ENCODE results near the gene TAF12. TPM values are rescaled to one million over a fixed set of nuclear protein-coding genes. Genes with fewer than 3 reads are reported as not detected.
"Not testable (repeated sequence)": the region's sequence is repeated elsewhere in the genome, so short reads cannot be mapped to it uniquely, and the experiment has no call there.

TAF12 gene
- total RNA-seq, 1 experiment from 2014 or later, result 28.4 TPM

DNA sequence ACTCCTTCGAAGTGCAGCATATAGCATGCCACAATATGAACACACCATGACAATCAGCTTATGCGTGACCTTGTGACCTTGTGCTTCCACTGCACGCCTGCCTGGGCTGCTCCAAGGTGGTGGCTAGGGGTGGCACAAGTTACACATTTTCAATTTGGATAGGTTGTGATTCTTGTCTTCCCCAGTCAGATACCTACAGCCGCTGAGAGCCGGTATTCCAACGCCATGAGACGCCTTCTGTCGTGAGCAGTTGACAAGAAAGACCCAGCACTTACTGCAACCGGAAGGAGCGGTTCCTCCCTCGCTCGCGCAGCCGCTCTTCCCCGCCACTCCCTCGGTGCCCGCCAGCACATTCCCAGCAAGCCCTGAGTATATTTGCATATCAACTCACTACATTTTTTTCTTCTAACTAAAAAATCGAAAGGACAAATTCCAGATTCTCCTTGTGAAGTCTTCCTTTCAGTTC, 5.2 kb upstream of the TAF12 start:
- Histone ChIP-seq H3K9me2 (ENCODE audit: insufficient read depth) (no peaks in the 10 kb centered on the region), H3K36me3 (ENCODE audit: low read depth) (no peaks in the 10 kb centered on the region), H3K27ac (peak overlapping the region; percentile 96), H3K4me2 (peak overlapping the region; percentile 81), H4K20me1 (ENCODE audit: insufficient read depth) (no peaks in the 10 kb centered on the region), H3K9me3 (ENCODE audit: insufficient read depth, low read depth) (no peaks in the 10 kb centered on the region), H3K4me1 (replicated peaks; ENCODE audit: insufficient read depth) (peaks cover 24% of the 10 kb centered on the region), H3K27me3 (ENCODE audit: insufficient read depth, low read depth) (no peaks in the 10 kb centered on the region), H3K4me3 (peak overlapping the region; percentile 52; the same call in 1 of the 2 replicates), H3K79me2 (ENCODE audit: low read depth) (peaks cover 7% of the 10 kb centered on the region; the same call in 1 of the 2 replicates), H2AFZ (peak overlapping the region; percentile 68), H3F3A (ENCODE audit: insufficient read depth, low read depth) (peaks cover 32% of the 10 kb centered on the region)
- intact Hi-C loops (cut with micrococcal nuclease; ENCODE audit: unreplicated experiment), result loop anchor here (5.0 to 10.0 kb wide), 2 partner anchors 141 to 557 kb away; partner anchors contain the start of gene RCC1
- CTCF ChIA-PET, result interaction anchor here (0.7 to 1.0 kb wide), 3 partner anchors 30 to 960 kb away, joined by 4 to 14 read pairs (median 6); partner anchors contain the start of gene YTHDF2
- POLR2A ChIA-PET (ENCODE audit: unreplicated experiment), result interaction anchor here (0.6 to 1.4 kb wide), 7 partner anchors 20 to 413 kb away, joined by 5 to 19 read pairs (median 11); partner anchors contain the start of genes GMEB1 and YTHDF2
- DNase-seq, result peak; percentile 77 to 86
- TF ChIP-seq EZH2 (IDR thresholded peaks at IDR 0.05; ENCODE audit: low read depth), result no peak
- TF ChIP-seq, protein P1, sequence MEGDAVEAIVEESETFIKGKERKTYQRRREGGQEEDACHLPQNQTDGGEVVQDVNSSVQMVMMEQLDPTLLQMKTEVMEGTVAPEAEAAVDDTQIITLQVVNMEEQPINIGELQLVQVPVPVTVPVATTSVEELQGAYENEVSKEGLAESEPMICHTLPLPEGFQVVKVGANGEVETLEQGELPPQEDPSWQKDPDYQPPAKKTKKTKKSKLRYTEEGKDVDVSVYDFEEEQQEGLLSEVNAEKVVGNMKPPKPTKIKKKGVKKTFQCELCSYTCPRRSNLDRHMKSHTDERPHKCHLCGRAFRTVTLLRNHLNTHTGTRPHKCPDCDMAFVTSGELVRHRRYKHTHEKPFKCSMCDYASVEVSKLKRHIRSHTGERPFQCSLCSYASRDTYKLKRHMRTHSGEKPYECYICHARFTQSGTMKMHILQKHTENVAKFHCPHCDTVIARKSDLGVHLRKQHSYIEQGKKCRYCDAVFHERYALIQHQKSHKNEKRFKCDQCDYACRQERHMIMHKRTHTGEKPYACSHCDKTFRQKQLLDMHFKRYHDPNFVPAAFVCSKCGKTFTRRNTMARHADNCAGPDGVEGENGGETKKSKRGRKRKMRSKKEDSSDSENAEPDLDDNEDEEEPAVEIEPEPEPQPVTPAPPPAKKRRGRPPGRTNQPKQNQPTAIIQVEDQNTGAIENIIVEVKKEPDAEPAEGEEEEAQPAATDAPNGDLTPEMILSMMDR (conservative IDR thresholded peaks at IDR 0.05), result no peak
- no TSS peak for BruUV-seq (replicated peaks)

DNA sequence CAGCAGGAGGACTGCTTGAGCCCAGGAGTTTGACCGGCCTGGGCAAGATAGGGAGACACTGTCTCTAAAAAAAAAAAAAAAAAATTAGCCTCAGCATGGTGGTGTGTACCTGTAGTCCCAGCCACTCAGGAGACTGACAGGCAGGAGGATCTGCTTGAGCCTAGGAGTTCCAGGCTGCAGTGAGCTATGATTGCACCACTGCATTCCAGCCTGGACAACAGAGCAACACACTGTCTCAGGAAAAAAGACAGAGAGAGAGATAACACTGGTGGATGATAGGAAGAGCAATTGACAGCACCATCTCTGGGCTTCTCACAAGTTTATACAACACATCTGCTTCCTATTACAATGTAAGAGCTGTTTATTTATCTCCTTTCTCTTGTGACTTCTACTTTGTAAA, 3.2 kb upstream of the TAF12 start:
- no peaks in the 10 kb centered on the region for H4K20me1 ChIP-seq (ENCODE audit: insufficient read depth)
- H3K27ac ChIP-seq, result no peak overlapping the region
- H3K79me2 ChIP-seq (ENCODE audit: low read depth), result peaks cover 21% of the 10 kb centered on the region
- H3K36me3 ChIP-seq (ENCODE audit: low read depth), result no peaks in the 10 kb centered on the region
- CTCF ChIA-PET, result interaction anchor here (0.6 kb wide), 3 partner anchors 69 to 587 kb away, joined by 4 to 9 read pairs (median 4); no protein-coding TSS in a partner anchor
- no peak overlapping the region for H2AFZ ChIP-seq
- H3K4me2 ChIP-seq, result no peak overlapping the region
- H3F3A ChIP-seq (ENCODE audit: insufficient read depth, low read depth), result peaks cover 32% of the 10 kb centered on the region
- H3K4me3 ChIP-seq, result no peak overlapping the region
- H3K9me3 ChIP-seq (ENCODE audit: insufficient read depth, low read depth), result no peaks in the 10 kb centered on the region
- no peaks in the 10 kb centered on the region for H3K9me2 ChIP-seq (ENCODE audit: insufficient read depth)
- TF ChIP-seq EZH2 (IDR thresholded peaks at IDR 0.05; ENCODE audit: low read depth), result no peak
- intact Hi-C loops (cut with micrococcal nuclease; ENCODE audit: unreplicated experiment), result loop anchor here (5.0 to 10.0 kb wide), 2 partner anchors 139 to 559 kb away; partner anchors contain the start of gene RCC1
- peaks cover 24% of the 10 kb centered on the region for H3K4me1 ChIP-seq (replicated peaks; ENCODE audit: insufficient read depth)
- H3K27me3 ChIP-seq (ENCODE audit: insufficient read depth, low read depth), result no peaks in the 10 kb centered on the region
- no TSS peak for BruUV-seq (replicated peaks)
- no peak for DNase-seq
- POLR2A ChIA-PET (ENCODE audit: unreplicated experiment), result interaction anchor here (0.6 kb wide), 2 partner anchors 81 to 91 kb away, joined by 4 to 33 read pairs; partner anchors contain the start of gene YTHDF2

DNA sequence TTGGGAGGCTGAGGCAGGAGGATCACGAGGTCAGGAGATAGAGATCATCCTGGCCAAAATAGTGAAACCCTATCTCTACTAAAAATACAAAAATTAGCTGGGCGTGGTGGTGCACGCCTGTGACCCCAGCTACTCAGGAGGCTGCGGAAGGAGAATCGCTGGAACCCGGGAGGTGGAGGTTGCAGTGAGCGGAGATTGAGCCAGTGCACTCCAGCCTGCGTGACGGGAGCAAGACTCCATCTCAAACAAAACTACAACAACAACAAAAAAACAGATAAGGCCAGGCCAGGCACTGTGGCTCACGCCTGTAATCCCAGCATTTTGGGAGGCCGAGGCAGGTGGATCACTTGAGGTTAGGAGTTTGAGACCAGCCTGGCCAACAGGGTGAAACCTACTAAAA, 2.5 kb upstream of the TAF12 start:
- H3K27ac ChIP-seq; POLR2A ChIA-PET (ENCODE audit: unreplicated experiment); H3K4me3 ChIP-seq; BruUV-seq (replicated peaks); H3K9me3 ChIP-seq (ENCODE audit: insufficient read depth, low read depth); H3K36me3 ChIP-seq (ENCODE audit: low read depth); H3K4me2 ChIP-seq; CTCF ChIA-PET; H4K20me1 ChIP-seq (ENCODE audit: insufficient read depth); H3K27me3 ChIP-seq (ENCODE audit: insufficient read depth, low read depth); H3K9me2 ChIP-seq (ENCODE audit: insufficient read depth); H2AFZ ChIP-seq; DNase-seq: not testable (repeated sequence)
- Histone ChIP-seq H3F3A (ENCODE audit: insufficient read depth, low read depth) (peaks cover 35% of the 10 kb centered on the region), H3K4me1 (replicated peaks; ENCODE audit: insufficient read depth) (peaks cover 24% of the 10 kb centered on the region), H3K79me2 (ENCODE audit: low read depth) (peaks cover 22% of the 10 kb centered on the region)
- intact Hi-C loops (cut with micrococcal nuclease; ENCODE audit: unreplicated experiment), result loop anchor here (5.0 to 10.0 kb wide), 2 partner anchors 138 to 559 kb away; partner anchors contain the start of gene RCC1

DNA sequence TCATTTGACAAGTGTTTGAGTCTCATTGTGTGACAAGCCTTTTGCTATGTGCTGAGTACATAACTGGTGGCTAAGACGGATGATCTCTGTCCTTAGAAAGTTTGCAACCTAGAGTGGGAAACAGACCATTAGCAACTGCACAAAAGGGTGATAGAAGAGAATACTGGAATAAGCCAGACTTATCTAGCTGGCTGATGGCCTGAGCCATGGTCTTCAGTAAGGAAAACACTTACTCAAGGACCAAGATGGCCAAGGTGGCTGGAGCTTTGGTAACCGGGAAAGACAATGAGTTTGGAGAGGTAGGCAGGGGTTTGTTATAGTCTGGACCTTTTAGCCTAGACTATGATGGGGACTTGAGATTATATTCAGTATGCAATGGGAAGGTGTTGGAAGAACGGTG, 1.6 kb upstream of the TAF12 start:
- CTCF ChIA-PET, result interaction anchor here (0.7 kb wide), 2 partner anchors 171 to 290 kb away, joined by 3 read pairs; no protein-coding TSS in a partner anchor

More for the DNA sequence above, 1.6 kb upstream of the TAF12 start:
- Histone ChIP-seq H3K27ac (peak overlapping the region; percentile 97), H3K4me1 (replicated peaks; ENCODE audit: insufficient read depth) (peaks cover 20% of the 10 kb centered on the region), H3K4me2 (peak overlapping the region; percentile 99), H3K36me3 (ENCODE audit: low read depth) (no peaks in the 10 kb centered on the region), H4K20me1 (ENCODE audit: insufficient read depth) (no peaks in the 10 kb centered on the region), H3K79me2 (ENCODE audit: low read depth) (peaks cover 24% of the 10 kb centered on the region), H3K9me2 (ENCODE audit: insufficient read depth) (no peaks in the 10 kb centered on the region), H2AFZ (no peak overlapping the region), H3K27me3 (ENCODE audit: insufficient read depth, low read depth) (no peaks in the 10 kb centered on the region), H3K4me3 (peak overlapping the region; percentile 91; the same call in 1 of the 2 replicates), H3F3A (ENCODE audit: insufficient read depth, low read depth) (peaks cover 34% of the 10 kb centered on the region), H3K9me3 (ENCODE audit: insufficient read depth, low read depth) (no peaks in the 10 kb centered on the region)
- DNase-seq, result no peak
- TF ChIP-seq EZH2 (IDR thresholded peaks at IDR 0.05; ENCODE audit: low read depth), result no peak
- TF ChIP-seq, protein P1 (conservative IDR thresholded peaks at IDR 0.05), result no peak
- intact Hi-C loops (cut with micrococcal nuclease; ENCODE audit: unreplicated experiment), result loop anchor here (5.0 to 10.0 kb wide), 2 partner anchors 233 to 560 kb away; no protein-coding TSS in a partner anchor
- POLR2A ChIA-PET (ENCODE audit: unreplicated experiment), result no interaction called here
- no TSS peak for BruUV-seq (replicated peaks)

Measured in PC-9 (cell line).